Astrocyte of the spinal cord (primary cell): ENCODE measurements around the gene ILKAP.

Source experiments
- DNase-seq: peaks from one replicate; pipeline ENCODE4 v3.0.0; 2011; ENCODE audit warnings: low read depth, low spot score
- H3K4me3 ChIP-seq: 2 replicates; pipeline ENCODE4 v1.5.1; 2011; ENCODE audit warnings: low read depth, mild to moderate bottlenecking, low read length, moderate library complexity
- in situ Hi-C: cut with HindIII; loops from 2 replicates; pipeline ENCODE4 v1.10.0; 2017; ENCODE audit warnings: low sequenced_read_pairs
- TF ChIP-seq, protein P1 (sequence below): IDR thresholded peaks from 2 replicates; pipeline ENCODE4 v1.5.1; 2012; ENCODE audit warnings: low read depth, mild to moderate bottlenecking, low read length, inconsistent platforms

ILKAP gene

DNA sequence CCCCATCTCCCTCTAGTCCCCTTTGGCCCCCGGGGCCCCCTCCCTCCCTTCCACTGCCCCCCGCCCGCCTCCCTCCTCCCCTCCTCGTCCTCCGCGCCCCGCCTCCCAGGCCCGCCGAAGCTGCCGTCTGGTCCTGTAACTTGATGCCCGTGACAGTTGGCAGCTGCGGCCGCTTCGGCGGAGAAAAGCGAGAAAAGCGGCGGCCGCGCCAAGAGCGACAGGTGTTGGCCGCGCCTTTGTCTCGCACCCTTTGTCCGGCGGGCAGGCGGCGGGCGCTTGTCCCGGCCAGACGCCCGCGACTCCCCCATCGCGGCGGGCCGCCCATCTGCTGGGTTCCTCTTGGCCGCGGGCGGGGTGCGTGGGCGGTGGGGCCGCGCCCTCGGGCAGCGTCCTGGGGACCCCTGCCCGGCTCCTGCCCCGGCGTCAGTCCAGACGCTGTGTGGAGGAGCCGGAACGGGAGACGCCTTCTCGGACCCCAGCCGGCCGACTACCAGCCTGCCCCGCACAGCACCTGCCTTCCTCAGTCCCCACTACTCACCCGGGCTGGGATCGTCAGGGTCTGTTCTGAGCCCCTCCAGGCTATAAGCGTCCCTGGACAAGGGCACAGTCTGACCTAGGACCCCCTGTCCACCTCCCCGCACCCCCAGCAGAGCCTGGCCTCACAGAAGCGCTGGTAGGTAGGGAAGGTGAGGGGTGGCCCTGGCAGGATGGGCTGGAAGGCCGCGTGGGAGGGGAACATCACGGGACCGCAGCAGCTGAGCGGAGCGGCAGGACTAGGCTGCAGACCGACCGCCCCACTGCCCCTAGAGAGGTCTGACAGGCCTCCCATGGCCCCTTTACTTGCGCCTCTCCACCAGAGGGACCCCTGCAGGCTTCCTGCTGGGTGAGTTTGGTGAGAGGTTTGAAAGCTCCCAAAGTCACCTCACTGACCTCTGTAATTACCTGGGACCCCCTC lies 37.5 kb upstream of the ILKAP start:
- peak; percentile 44 for DNase-seq
- in situ Hi-C loops = no loop called here

DNA sequence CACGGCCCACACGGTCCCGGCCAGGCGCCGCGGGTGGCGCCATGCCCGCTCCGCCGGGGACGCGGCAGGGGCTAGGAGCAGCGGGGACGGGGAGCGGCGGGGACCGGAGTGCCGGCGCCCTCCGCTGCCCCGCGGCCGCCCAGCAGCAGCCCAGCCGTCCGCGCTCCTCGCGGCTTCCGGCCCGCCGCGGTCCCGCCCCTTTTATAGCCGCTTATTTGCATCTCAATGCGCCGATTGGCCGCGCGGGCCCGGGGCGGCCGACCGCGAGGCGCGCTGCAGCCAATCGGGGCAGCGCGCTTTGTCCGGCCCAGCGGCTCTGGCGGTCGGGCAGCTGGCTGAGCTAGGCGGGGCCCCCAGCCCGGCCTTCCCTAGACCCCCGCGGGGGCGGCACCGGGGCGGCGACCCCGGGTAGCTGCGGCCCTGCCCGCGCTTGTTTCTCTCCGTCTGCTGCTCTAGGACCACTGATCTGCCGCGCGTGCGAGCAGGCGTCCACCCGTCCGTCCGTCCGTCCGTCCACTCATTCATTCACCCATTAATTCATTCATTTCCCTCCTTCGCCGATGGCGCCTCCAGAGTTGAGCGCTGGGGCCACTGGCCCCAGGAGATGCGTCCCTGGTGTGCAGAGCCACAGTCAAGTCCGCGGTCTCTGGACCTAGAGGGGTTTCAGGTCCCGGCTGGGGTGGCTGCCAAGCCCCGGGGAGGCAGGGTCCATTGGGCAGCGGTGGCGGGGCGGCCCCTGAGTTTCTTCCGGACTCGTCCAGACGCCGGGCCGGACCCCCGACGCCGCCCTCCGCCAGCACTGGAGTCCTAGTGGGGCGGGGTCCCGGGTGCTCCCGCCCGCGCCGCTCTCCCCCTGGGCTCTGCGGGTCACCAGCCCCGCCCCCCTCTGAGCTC lies 36.6 kb upstream of the ILKAP start, which contains the start of gene HES6:
Gene HES6, minus strand, starts transcription at position 176 of the 894 bp plus-strand sequence. Its CDS starts 133 bp downstream, at position 43.
- TF ChIP-seq, protein P1, sequence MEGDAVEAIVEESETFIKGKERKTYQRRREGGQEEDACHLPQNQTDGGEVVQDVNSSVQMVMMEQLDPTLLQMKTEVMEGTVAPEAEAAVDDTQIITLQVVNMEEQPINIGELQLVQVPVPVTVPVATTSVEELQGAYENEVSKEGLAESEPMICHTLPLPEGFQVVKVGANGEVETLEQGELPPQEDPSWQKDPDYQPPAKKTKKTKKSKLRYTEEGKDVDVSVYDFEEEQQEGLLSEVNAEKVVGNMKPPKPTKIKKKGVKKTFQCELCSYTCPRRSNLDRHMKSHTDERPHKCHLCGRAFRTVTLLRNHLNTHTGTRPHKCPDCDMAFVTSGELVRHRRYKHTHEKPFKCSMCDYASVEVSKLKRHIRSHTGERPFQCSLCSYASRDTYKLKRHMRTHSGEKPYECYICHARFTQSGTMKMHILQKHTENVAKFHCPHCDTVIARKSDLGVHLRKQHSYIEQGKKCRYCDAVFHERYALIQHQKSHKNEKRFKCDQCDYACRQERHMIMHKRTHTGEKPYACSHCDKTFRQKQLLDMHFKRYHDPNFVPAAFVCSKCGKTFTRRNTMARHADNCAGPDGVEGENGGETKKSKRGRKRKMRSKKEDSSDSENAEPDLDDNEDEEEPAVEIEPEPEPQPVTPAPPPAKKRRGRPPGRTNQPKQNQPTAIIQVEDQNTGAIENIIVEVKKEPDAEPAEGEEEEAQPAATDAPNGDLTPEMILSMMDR = no peak
- in situ Hi-C loops = no loop called here
- DNase-seq = peak; percentile 88
- peak within 1 kb of the TSS; percentile 35 for H3K4me3 ChIP-seq

More for the DNA sequence above, 37.5 kb upstream of the ILKAP start:
- TF ChIP-seq, protein P1 = peak; percentile 3
- H3K4me3 ChIP-seq = no peak overlapping the region

DNA sequence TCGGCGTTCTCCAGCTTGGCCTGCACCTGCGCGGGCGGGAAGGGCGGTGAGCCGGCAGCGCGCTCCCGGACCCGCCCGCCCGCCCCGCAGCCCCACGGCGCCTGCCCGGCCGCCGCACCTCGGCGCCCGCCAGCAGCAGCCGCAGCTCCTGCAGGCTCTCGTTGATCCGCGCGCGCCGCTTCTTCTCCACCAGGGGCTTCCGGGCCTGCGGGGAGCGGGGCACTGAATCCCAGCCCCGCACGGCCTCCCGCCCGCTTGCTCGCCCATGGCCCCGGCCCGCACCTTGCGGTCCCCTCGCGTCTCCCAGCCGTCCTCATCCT lies 36.0 kb upstream of the ILKAP start:
- H3K4me3 ChIP-seq = peak overlapping the region; percentile 35
- DNase-seq = no peak
- TF ChIP-seq, protein P1 = no peak
- in situ Hi-C loops = no loop called here

DNA sequence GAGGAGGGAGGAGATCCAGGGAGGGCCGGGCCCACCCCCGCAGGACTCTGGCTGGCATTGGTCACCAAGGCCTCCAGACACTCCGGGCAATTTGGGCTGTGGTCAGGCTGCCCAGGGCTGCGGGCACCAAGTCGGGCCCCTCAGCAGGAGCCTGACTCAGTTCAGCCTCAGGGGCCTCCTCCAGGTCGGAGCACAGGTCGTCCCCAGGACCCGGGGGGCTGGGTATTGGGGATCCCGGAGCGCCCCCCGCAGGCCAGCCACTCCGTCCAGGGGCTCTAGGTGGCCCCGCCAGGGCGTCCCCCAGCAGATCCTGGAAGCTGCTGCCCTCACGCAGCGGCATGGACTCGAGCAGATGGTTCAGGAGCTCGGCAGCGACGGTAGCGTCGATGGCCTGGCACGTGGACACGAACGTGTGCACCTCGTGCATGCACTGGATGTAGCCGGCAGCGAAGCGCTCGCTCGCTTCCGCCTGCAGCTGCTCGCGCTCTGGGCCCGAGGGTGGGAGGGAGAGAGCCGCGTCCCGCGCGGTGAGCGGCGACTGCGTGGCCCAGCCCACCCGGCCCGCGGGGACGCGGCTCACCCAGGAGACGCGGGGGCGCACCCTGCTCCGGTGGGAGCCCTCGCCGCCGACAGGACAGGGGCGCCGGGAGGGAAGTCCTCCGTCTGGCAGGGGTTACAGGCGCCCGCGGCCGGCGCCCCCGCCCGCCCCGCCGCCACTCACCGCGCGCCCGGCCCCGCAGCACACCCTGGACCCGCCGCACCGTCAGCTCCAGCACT lies 35.5 kb upstream of the ILKAP start:
- DNase-seq = no peak
- in situ Hi-C loops = no loop called here
- TF ChIP-seq, protein P1 = no peak
- no peak overlapping the region for H3K4me3 ChIP-seq

DNA sequence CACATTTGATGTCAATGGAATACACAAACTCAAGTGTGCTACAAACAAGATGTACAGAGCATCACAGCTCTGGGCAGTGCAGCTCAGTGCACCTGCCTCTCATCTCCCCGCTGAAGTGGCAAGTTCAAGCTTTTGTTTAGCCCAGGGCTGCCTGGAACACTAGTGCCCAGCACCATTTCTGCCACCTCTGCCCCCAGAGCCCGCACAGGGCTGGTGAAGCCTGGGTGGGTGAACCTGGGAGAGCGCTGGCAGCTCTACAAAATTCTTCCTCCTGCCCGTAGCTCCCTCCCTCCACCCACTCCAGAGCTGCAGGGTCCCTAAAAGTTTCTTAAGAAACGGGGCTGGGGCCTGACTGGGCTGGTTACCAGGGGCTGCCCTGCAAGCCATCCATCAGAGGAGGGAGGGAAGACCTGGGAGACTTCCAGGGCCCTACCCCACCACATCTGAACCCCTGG lies 34.8 kb upstream of the ILKAP start:
- in situ Hi-C loops = no loop called here
- no peak overlapping the region for H3K4me3 ChIP-seq
- TF ChIP-seq, protein P1 = no peak
- DNase-seq = no peak
